Measurements from ENCODE around the gene NTM. TPM values are rescaled to one million over a fixed set of nuclear protein-coding genes. Genes with fewer than 3 reads are reported as not detected.

NTM gene
- total RNA-seq, 1 donor from 2014 or later = 3.4 TPM

- no peak for DNase-seq (ENCODE audit: low spot score)
- intact Hi-C loops (cut with DNase I) = no loop called here
Observed at GRCh38 chr11:131851964-131852755, 481.7 kb downstream of the NTM start.

- intact Hi-C loops (cut with DNase I) = no loop called here
- DNase-seq (ENCODE audit: low spot score) = no peak
Observed at GRCh38 chr11:131852757-131853156, 482.3 kb downstream of the NTM start.

DNA sequence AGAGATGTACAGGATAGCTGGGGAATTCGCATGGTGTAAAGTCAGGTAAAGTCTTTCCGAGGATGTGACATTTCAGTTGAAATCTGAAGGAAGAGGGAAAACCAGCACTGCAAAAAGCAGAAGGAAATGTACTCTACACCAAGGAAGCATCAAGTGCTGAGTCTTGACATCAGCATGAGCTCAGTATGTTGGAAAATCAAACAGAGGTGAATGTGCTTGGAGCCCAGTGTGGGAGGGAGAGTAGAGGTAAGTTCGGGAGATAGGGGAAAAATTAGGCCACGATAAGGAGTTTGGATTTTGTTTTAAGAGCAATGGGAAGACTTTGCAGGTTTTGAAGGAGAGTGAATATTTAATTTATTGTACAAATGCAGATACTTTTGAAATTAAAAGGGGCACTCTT, 484.0 kb downstream of the NTM start:
- intact Hi-C loops (cut with DNase I) = no loop called here
- no peak for DNase-seq (ENCODE audit: low spot score)

DNA sequence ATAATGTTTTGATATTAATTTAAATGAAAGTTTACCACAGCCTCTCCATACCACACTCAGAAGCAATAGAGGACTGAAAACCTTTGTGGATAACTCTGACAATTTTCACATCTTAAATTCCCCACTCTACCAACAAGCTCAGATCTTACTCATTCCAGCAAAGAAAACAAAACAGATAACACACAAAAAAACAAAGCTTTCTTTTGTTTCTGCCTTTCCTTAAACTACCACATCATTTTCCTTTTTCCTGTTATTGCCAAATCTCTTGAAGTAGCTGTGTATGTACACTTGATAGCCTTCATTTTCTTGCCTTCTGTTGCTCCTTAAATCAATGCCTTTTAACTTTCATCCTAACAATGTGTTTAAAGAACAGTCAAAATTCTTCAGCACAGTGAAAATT, 484.9 kb downstream of the NTM start:
- intact Hi-C loops (cut with DNase I) = no loop called here
- no peak for DNase-seq (ENCODE audit: low spot score)

- intact Hi-C loops (cut with DNase I) = no loop called here
- DNase-seq (ENCODE audit: low spot score) = no peak
Observed at GRCh38 chr11:131857246-131857645, 486.8 kb downstream of the NTM start.

DNA sequence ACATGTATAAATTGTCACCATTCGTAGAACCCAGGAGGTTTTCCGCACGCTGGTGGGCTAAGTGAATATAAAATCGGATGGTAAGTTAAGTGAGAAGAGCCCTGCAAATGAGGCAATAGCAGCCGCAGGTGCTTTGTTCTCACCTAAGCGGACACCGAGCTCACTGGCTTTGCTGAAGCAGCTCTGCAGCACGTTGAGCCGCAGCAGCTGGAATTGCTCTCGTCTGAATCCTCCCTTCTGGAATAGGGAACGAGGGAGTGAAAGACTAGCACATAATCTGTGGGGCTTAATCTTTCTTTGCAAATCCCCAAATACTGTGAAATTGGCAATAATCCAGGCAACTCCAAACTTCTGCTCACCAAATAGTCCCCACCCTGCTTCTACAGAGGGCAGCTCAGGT, 488.1 kb downstream of the NTM start:
- intact Hi-C loops (cut with DNase I) = no loop called here
- DNase-seq (ENCODE audit: low spot score) = no peak

- intact Hi-C loops (cut with DNase I) = loop anchor here (5.0 kb wide), 1 partner anchor 112 kb away; no protein-coding TSS in a partner anchor
- no peak for DNase-seq (ENCODE audit: low spot score)
Observed at GRCh38 chr11:131859538-131860210, 489.3 kb downstream of the NTM start.

DNA sequence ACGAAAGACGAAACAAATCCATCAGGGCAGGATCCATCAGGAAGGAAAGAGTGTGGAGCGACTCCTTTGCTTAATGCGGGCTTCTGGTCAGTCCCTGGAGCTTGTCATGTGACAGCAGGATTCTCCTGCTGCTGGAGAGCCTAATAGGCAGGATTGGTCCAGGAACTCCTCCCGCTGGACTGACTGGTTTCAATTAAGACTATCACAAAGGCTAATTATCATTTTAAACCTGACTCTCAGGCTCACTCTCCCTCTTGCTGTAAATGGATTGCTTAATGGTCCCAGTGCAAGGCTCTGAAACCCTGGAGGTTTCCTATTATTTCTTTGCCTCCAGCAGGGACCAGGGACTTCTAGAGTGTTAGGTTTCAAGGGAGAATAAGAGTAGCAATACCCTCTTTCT, 493.8 kb downstream of the NTM start:
- no peak for DNase-seq (ENCODE audit: low spot score)
- intact Hi-C loops (cut with DNase I) = loop anchor here (5.0 kb wide), 1 partner anchor 117 kb away; no protein-coding TSS in a partner anchor

- intact Hi-C loops (cut with DNase I) = loop anchor here (2.0 to 5.0 kb wide), 4 partner anchors 261 to 1196 kb away; no protein-coding TSS in a partner anchor
- DNase-seq (ENCODE audit: low spot score) = no peak
Observed at GRCh38 chr11:131865860-131866259, 495.4 kb downstream of the NTM start.

DNA sequence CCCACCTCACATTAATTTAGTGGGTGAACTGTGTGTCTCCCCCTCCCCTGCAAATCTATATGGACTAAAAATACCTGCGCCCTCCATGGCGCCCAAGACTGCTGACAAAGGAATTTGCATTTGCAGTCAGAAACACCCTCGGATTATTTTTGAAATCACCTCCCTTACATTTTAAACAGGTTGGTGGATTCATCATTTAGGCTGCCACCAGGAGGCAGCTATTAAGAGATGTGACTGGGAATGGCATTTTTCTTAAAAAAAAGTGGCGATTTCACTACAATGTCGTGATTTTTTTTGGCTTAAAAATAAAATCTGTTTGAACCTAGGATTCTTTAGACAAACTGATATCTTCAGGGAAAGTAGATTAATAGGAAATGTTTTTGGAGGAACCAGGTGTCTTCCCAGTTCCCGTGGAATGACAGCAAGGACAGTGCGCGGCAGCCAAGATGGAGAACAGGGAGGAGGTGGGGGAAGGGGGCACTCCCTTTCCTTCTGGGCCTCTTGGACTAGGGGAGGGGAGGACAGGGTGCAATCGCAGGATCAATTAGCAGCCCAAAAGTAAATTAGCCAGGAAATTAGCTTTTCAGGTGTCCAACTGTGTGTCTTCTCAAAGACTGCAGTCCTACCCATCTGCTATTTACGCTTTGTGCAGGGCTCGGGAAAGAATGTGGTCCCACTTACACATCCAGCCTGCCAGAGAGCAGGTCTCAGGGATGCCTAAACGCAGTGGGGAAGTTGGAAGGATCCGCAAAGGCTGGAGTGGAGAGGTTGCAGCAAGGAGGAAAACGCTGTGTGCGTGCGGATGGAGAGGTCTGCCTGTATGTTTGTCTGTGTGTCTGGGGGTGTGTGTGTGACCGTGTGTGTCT, 496.4 kb downstream of the NTM start:
- intact Hi-C loops (cut with DNase I) = loop anchor here (2.0 to 5.0 kb wide), 4 partner anchors 260 to 1196 kb away; no protein-coding TSS in a partner anchor
- no peak for DNase-seq (ENCODE audit: low spot score)

GRCh38 chr11:131867457-131868257, 497.2 kb downstream of the NTM start:
- intact Hi-C loops (cut with DNase I) = loop anchor here (2.0 to 5.0 kb wide), 4 partner anchors 259 to 1195 kb away; no protein-coding TSS in a partner anchor

GRCh38 chr11:131868629-131869507, 498.5 kb downstream of the NTM start:
- intact Hi-C loops (cut with DNase I) = loop anchor here (5.0 kb wide), 3 partner anchors 533 to 1193 kb away; no protein-coding TSS in a partner anchor

More at GRCh38 chr11:131867457-131868257, 497.2 kb downstream of the NTM start:
- no peak for DNase-seq (ENCODE audit: low spot score)

GRCh38 chr11:131870305-131870704, 499.9 kb downstream of the NTM start:
- intact Hi-C loops (cut with DNase I) = no loop called here

More at GRCh38 chr11:131868629-131869507, 498.5 kb downstream of the NTM start:
- DNase-seq (ENCODE audit: low spot score) = no peak

DNA sequence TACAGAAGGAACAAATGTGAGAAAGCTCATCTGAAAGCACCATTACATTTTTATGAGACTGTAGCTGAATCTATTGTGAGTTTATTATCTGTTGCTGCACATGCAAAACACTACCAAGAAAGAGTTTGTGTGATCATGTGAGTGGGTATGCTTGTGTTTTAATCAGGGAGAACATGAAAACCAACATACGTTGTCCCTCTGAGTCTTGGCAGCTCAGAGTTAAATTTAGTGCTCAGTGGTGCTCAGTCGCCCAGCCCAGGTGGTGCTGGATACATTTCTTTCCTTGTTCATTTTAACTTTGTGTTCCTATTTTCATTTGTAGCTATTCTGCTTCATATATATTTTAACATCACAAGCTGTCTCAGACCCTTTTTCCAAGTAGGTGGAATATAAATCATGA, 500.6 kb downstream of the NTM start:
- intact Hi-C loops (cut with DNase I) = no loop called here
- no peak for DNase-seq (ENCODE audit: low spot score)

More at GRCh38 chr11:131870305-131870704, 499.9 kb downstream of the NTM start:
- DNase-seq (ENCODE audit: low spot score) = no peak

GRCh38 chr11:131874070-131874469, 503.7 kb downstream of the NTM start:
- intact Hi-C loops (cut with DNase I) = no loop called here
- no peak for DNase-seq (ENCODE audit: low spot score)

DNA sequence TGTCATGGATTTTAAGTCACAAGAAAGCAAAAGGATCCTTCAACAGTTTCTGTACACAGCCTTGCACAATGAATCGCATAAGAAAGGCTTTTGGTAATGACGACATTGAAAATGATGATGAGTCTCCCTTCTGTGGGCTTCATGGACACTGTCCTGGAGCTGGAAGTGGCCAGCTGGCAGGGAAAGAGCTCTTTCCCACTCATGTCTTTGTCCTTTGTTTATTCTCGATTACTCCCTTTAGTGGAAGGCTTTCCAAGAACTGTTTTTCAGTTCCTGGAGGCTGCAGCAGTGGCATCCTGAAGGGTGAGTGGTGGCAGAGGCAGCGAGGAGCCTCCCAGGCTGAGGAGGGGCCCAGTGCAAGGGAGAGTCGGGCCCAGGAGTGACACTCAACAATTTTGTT, 505.2 kb downstream of the NTM start:
- DNase-seq (ENCODE audit: low spot score) = no peak
- intact Hi-C loops (cut with DNase I) = no loop called here

DNA sequence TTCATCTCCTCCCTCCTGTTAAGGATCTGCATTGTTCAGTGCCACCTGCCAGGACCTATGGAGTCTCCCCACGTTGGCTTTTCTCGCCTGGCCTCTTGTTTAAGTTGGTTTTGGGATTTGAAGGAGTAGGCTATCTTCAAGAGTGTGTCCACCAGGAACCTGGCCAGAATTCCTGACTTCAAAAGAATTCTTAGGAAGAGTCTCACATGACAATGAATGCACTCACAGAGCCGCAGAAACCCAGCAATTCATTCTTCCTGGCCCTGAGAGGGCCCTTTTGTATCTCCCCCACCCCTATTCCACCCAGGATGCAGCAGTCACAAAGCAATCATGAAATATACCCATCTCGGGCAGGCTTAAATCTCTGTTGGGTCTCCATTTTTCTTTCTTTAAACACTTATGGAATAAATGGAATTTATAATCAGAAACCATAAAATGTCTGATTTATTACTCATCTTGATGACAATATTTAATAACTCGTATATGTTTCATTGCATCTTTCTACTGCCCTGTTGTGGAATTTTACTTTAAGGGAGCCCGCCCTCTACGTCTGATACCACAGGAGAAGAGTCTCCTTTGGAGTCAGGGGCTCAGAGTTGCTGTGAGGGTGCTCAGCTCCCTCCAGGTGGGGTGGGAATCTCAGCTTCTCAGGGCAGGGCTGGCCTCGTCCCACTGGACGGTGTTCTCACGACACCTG, 507.0 kb downstream of the NTM start:
- intact Hi-C loops (cut with DNase I) = no loop called here
- DNase-seq (ENCODE audit: low spot score) = no peak
